Testis (tissue), 2 donors: ENCODE data around the gene ELMO1.

Experiments used
- POLR2A ChIP-seq: fragments of 450-650 bp; IDR thresholded peaks from one replicate; pipeline ENCODE4 v1.6.1; 2017; ENCODE audit warnings: antibody characterized with exemption, mild to moderate bottlenecking, moderate library complexity
- TF ChIP-seq, protein P1 (sequence below), 3 experiments: fragments of 450-650 bp in 2 of 3; fragments of 200-600 bp in 1 of 3; sonication (generic) in 1 of 3; IDR thresholded peaks; one replicate each; pipeline ENCODE4 v1.5.1; 2016 to 2019; ENCODE audit warnings: antibody characterized with exemption in 3 of 3, mild to moderate bottlenecking in 2 of 3, moderate library complexity in 1 of 3

DNA sequence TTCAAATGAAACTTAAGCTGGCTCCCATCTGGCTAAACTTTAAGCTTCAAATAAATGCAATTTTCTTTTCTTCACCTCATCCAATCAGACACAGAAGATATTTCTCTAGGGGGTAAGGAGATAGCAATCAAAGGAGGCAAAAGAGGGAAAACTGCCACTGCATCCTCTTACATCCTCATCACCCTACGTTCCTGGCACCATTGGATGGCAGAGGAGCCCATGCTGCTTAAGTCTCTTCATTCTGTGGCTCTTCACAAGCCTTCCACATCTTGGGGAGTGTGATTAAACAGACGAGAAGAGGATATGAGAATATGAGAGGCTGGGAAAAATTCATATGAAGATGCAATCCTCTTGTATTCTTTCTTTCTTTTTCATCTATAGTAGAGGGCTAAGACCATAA is 378.6 kb downstream of the ELMO1 start:
- TF ChIP-seq, protein P1, sequence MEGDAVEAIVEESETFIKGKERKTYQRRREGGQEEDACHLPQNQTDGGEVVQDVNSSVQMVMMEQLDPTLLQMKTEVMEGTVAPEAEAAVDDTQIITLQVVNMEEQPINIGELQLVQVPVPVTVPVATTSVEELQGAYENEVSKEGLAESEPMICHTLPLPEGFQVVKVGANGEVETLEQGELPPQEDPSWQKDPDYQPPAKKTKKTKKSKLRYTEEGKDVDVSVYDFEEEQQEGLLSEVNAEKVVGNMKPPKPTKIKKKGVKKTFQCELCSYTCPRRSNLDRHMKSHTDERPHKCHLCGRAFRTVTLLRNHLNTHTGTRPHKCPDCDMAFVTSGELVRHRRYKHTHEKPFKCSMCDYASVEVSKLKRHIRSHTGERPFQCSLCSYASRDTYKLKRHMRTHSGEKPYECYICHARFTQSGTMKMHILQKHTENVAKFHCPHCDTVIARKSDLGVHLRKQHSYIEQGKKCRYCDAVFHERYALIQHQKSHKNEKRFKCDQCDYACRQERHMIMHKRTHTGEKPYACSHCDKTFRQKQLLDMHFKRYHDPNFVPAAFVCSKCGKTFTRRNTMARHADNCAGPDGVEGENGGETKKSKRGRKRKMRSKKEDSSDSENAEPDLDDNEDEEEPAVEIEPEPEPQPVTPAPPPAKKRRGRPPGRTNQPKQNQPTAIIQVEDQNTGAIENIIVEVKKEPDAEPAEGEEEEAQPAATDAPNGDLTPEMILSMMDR (IDR thresholded peaks at IDR 0.05) = no peak
- TF ChIP-seq POLR2A = no peak
